Esophagus muscularis mucosa (tissue), 3 donors: ENCODE data around the gene MNT.

Source experiments
- POLR2AphosphoS5 ChIP-seq, 2 donors: sonication (generic); formaldehyde crosslinking; IDR thresholded peaks; one replicate each; pipeline ENCODE4 v1.6.1; 2017; ENCODE audit warnings: antibody characterized with exemption in 2 of 2
- TF ChIP-seq, protein P1 (sequence below), 3 experiments: fragments of 200-600 bp in 2 of 3; fragments of 450-650 bp in 1 of 3; sonication (generic) in 2 of 3; IDR thresholded peaks; one replicate each; pipeline ENCODE4 v1.5.1; 2017 to 2019; ENCODE audit warnings: antibody characterized with exemption in 3 of 3, mild to moderate bottlenecking in 2 of 3, moderate library complexity in 1 of 3

DNA sequence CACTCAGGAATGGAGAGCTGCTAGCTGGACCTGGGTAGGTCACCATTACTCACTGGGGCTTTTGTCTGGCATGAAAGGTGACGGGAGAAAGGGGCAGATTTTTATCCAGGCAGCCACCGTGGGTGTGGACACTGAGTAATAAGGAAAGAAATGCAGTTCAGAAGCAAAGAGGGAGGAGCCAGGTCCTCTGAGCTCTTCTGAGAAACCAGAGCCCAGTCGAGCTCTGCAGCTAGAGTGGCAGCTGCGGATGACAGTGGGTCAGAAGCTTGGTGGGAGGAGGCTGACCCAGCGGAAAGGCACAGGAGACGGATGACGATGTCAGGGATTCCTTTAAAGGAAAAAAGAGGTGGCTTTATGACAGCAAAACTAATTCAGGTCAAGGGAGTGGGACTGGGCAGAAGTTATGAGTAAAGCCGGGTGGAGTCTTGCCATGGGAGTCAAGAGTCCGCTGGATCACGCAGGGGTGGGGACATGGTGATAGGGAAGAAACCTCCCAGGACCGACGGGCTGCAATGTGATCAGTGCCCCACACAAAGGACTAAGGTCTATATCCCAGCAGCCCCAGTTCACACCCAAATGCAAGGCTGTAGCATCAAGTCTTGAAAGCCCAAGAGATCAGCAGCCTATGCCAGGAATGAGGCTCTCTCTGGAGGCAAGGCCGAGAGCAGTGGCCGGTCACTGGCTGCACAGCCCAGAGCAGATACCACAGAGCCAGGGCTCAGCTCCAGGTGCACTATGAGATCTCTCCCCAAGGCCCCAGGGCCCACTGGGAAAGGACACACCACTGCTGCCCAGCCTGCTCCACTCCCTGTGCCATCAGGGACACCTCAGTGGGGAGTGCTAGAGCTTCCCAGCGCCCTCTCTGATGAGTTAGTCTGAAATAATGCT is 6.3 kb upstream of the MNT start:
- TF ChIP-seq, protein P1, sequence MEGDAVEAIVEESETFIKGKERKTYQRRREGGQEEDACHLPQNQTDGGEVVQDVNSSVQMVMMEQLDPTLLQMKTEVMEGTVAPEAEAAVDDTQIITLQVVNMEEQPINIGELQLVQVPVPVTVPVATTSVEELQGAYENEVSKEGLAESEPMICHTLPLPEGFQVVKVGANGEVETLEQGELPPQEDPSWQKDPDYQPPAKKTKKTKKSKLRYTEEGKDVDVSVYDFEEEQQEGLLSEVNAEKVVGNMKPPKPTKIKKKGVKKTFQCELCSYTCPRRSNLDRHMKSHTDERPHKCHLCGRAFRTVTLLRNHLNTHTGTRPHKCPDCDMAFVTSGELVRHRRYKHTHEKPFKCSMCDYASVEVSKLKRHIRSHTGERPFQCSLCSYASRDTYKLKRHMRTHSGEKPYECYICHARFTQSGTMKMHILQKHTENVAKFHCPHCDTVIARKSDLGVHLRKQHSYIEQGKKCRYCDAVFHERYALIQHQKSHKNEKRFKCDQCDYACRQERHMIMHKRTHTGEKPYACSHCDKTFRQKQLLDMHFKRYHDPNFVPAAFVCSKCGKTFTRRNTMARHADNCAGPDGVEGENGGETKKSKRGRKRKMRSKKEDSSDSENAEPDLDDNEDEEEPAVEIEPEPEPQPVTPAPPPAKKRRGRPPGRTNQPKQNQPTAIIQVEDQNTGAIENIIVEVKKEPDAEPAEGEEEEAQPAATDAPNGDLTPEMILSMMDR (IDR thresholded peaks at IDR 0.05) = no peak
- peak; percentile 73 to 86 for TF ChIP-seq POLR2AphosphoS5 (IDR thresholded peaks at IDR 0.05)
